SK-N-SH treated with all-trans-retinoic acid at 6 μM for 48 hours (cell line): ENCODE data around the gene PREB.

Experiments used
- ATAC-seq: fragments of 200-7000 bp; cut with Tn5 transposase; 3 replicates; pipeline ENCODE4 v1.9.1; 2020; ENCODE audit warnings: mild to moderate bottlenecking, moderate library complexity
- ARNTL ChIP-seq: fragments of 450-650 bp; formaldehyde crosslinking; IDR thresholded peaks from 2 replicates; pipeline ENCODE4 v1.5.0; 2020; ENCODE audit warnings: low read depth, mild to moderate bottlenecking, moderate library complexity, borderline replicate concordance
- BACH2 ChIP-seq: fragments of 250-450 bp; sonication (Bioruptor Pico); IDR thresholded peaks from 2 replicates; pipeline ENCODE4 v1.9.0; 2021; ENCODE audit warnings: mild to moderate bottlenecking, borderline replicate concordance
- CSDC2 ChIP-seq: fragments of 250-450 bp; sonication (Bioruptor Pico); IDR thresholded peaks from 2 replicates; pipeline ENCODE4 v1.5.0; 2020; ENCODE audit warnings: mild to moderate bottlenecking, moderate library complexity
- ESRRG ChIP-seq: fragments of 250-450 bp; sonication (Bioruptor Pico); IDR thresholded peaks from 2 replicates; pipeline ENCODE4 v1.6.1; 2021; ENCODE audit warnings: mild to moderate bottlenecking
- GLIS3 ChIP-seq: fragments of 250-450 bp; sonication (Bioruptor Pico); IDR thresholded peaks from 2 replicates; pipeline ENCODE4 v1.5.0; 2020; ENCODE audit warnings: mild to moderate bottlenecking, moderate library complexity
- ISL1 ChIP-seq: fragments of 250-450 bp; sonication (Bioruptor Pico); IDR thresholded peaks from 2 replicates; pipeline ENCODE4 v2.1.2; 2022; ENCODE audit warnings: mild to moderate bottlenecking, moderate library complexity
- OSR1 ChIP-seq: fragments of 250-450 bp; sonication (Bioruptor Pico); IDR thresholded peaks from 2 replicates; pipeline ENCODE4 v1.8.0; 2022; ENCODE audit warnings: moderate library complexity, mild to moderate bottlenecking, inconsistent platforms
- PPARA ChIP-seq: fragments of 250-450 bp; sonication (Bioruptor Pico); IDR thresholded peaks from 2 replicates; pipeline ENCODE4 v1.5.0; 2020; ENCODE audit warnings: mild to moderate bottlenecking, borderline replicate concordance
- RARB ChIP-seq: fragments of 250-450 bp; sonication (Bioruptor Pico); IDR thresholded peaks from 2 replicates; pipeline ENCODE4 v1.8.0; 2021; ENCODE audit warnings: mild to moderate bottlenecking, moderate library complexity
- SNAI2 ChIP-seq: fragments of 250-450 bp; sonication (Bioruptor Pico); IDR thresholded peaks from 2 replicates; pipeline ENCODE4 v1.5.0; 2020; ENCODE audit warnings: mild to moderate bottlenecking, moderate library complexity
- TOX ChIP-seq: fragments of 250-450 bp; sonication (Bioruptor Pico); IDR thresholded peaks from 2 replicates; pipeline ENCODE4 v1.8.0; 2021; ENCODE audit warnings: mild to moderate bottlenecking, moderate library complexity, borderline replicate concordance
- ZC3H10 ChIP-seq: fragments of 250-450 bp; sonication (Bioruptor Pico); IDR thresholded peaks from 2 replicates; pipeline ENCODE4 v1.5.1; 2021; ENCODE audit warnings: mild to moderate bottlenecking, moderate library complexity
- ZFP3 ChIP-seq: fragments of 250-450 bp; sonication (Bioruptor Pico); IDR thresholded peaks from 2 replicates; pipeline ENCODE4 v1.5.0; 2020; ENCODE audit warnings: mild to moderate bottlenecking, moderate library complexity
- ZFP30 ChIP-seq: fragments of 450-650 bp; formaldehyde crosslinking; IDR thresholded peaks from 2 replicates; pipeline ENCODE4 v1.5.0; 2022; ENCODE audit warnings: mild to moderate bottlenecking, moderate library complexity
- ZNF565 ChIP-seq: fragments of 450-650 bp; formaldehyde crosslinking; conservative IDR thresholded peaks from 2 replicates; pipeline ENCODE4 v1.5.0; 2020; ENCODE audit warnings: low read depth, mild to moderate bottlenecking, moderate library complexity
- ZNF70 ChIP-seq: fragments of 450-650 bp; formaldehyde crosslinking; IDR thresholded peaks from 2 replicates; pipeline ENCODE4 v1.5.0; 2020; ENCODE audit warnings: mild to moderate bottlenecking, moderate library complexity
- ZNF8 ChIP-seq: fragments of 450-650 bp; formaldehyde crosslinking; IDR thresholded peaks from 2 replicates; pipeline ENCODE4 v1.5.0; 2020; ENCODE audit warnings: mild to moderate bottlenecking, moderate library complexity
- TF ChIP-seq, protein P1 (sequence below): fragments of 250-450 bp; sonication (Bioruptor Pico); IDR thresholded peaks from 2 replicates; pipeline ENCODE4 v1.5.1; 2021; ENCODE audit warnings: mild to moderate bottlenecking, moderate library complexity
- TF ChIP-seq, protein P2 (sequence below): fragments of 250-450 bp; sonication (Bioruptor Pico); IDR thresholded peaks from 2 replicates; pipeline ENCODE4 v1.8.0; 2020; ENCODE audit warnings: mild to moderate bottlenecking, moderate library complexity, borderline replicate concordance
- TF ChIP-seq, protein P3 (sequence below): fragments of 250-450 bp; sonication (Bioruptor Pico); IDR thresholded peaks from 2 replicates; pipeline ENCODE4 v1.5.0; 2020; ENCODE audit warnings: mild to moderate bottlenecking, moderate library complexity
- TF ChIP-seq, protein P4 (sequence below): fragments of 250-450 bp; sonication (Bioruptor Pico); IDR thresholded peaks from 2 replicates; pipeline ENCODE4 v1.8.0; 2021; ENCODE audit warnings: low read depth, mild to moderate bottlenecking, moderate library complexity, borderline replicate concordance
- TF ChIP-seq, protein P5 (sequence below): fragments of 250-450 bp; sonication (Bioruptor Pico); IDR thresholded peaks from 2 replicates; pipeline ENCODE4 v1.5.1; 2020; ENCODE audit warnings: low read depth, mild to moderate bottlenecking, moderate library complexity

PREB gene

DNA sequence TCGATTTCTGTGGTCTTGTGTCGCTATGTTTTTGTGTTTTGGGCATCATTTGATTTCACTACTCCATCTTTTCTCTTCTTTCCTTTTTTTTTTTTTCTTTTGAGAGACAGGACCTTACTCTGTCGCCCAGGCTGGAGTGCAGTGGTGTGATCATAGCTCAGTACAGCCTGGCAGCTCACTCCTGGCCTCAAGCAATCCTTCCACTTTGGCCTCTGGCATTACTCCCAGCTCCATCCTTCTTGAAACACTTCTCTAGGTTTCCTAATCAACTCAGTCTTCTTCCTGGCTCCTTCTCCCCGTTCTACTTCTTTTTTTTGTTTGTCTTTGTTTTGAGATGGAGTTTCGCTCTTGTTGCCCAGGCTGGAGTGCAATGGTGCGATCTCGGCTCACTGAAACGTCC lies 40.9 kb upstream of the PREB start:
- no peak for TF ChIP-seq PPARA
- TF ChIP-seq ZNF8 (CRISPR knock-in tag), result no peak
- no peak for TF ChIP-seq TOX (CRISPR knock-in tag)
- no peak for TF ChIP-seq ZFP30 (CRISPR knock-in tag)
- TF ChIP-seq, protein P1, sequence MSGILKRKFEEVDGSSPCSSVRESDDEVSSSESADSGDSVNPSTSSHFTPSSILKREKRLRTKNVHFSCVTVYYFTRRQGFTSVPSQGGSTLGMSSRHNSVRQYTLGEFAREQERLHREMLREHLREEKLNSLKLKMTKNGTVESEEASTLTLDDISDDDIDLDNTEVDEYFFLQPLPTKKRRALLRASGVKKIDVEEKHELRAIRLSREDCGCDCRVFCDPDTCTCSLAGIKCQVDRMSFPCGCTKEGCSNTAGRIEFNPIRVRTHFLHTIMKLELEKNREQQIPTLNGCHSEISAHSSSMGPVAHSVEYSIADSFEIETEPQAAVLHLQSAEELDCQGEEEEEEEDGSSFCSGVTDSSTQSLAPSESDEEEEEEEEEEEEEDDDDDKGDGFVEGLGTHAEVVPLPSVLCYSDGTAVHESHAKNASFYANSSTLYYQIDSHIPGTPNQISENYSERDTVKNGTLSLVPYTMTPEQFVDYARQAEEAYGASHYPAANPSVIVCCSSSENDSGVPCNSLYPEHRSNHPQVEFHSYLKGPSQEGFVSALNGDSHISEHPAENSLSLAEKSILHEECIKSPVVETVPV (CRISPR knock-in tag), result no peak
- no peak for TF ChIP-seq ZFP3 (CRISPR knock-in tag)
- TF ChIP-seq ISL1 (CRISPR knock-in tag), result no peak
- TF ChIP-seq ARNTL (CRISPR knock-in tag), result no peak
- TF ChIP-seq ZNF70 (CRISPR knock-in tag), result no peak
- TF ChIP-seq GLIS3, result no peak
- no peak for TF ChIP-seq ZNF565 (CRISPR knock-in tag)
- TF ChIP-seq, protein P2, sequence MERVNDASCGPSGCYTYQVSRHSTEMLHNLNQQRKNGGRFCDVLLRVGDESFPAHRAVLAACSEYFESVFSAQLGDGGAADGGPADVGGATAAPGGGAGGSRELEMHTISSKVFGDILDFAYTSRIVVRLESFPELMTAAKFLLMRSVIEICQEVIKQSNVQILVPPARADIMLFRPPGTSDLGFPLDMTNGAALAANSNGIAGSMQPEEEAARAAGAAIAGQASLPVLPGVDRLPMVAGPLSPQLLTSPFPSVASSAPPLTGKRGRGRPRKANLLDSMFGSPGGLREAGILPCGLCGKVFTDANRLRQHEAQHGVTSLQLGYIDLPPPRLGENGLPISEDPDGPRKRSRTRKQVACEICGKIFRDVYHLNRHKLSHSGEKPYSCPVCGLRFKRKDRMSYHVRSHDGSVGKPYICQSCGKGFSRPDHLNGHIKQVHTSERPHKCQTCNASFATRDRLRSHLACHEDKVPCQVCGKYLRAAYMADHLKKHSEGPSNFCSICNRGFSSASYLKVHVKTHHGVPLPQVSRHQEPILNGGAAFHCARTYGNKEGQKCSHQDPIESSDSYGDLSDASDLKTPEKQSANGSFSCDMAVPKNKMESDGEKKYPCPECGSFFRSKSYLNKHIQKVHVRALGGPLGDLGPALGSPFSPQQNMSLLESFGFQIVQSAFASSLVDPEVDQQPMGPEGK, result no peak
- TF ChIP-seq BACH2, result no peak
- no peak for ATAC-seq

DNA sequence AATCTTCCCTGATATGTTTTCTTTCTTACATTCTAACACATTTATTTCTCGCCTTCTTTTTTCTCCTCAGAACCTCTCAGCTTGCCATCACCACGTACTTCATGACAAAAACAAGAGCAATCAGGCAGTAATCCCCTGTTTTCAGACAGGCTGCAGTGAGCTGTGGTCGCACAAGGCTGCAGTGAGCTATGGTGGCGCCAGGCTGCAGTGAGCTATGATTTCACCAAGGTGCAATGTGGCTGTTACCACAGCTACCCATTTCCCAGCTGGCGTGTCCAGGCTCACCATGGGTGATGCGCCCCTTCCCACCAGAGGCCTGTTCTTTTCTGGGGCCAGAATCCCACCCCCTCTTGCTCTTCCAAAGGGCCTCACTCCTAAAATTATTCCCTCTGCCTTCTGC lies 40.2 kb upstream of the PREB start:
- no peak for TF ChIP-seq SNAI2 (CRISPR knock-in tag)
- TF ChIP-seq ZFP3 (CRISPR knock-in tag), result no peak
- no peak for TF ChIP-seq PPARA
- no peak for TF ChIP-seq GLIS3
- no peak for TF ChIP-seq CSDC2
- TF ChIP-seq OSR1 (CRISPR knock-in tag), result no peak
- TF ChIP-seq, protein P3, sequence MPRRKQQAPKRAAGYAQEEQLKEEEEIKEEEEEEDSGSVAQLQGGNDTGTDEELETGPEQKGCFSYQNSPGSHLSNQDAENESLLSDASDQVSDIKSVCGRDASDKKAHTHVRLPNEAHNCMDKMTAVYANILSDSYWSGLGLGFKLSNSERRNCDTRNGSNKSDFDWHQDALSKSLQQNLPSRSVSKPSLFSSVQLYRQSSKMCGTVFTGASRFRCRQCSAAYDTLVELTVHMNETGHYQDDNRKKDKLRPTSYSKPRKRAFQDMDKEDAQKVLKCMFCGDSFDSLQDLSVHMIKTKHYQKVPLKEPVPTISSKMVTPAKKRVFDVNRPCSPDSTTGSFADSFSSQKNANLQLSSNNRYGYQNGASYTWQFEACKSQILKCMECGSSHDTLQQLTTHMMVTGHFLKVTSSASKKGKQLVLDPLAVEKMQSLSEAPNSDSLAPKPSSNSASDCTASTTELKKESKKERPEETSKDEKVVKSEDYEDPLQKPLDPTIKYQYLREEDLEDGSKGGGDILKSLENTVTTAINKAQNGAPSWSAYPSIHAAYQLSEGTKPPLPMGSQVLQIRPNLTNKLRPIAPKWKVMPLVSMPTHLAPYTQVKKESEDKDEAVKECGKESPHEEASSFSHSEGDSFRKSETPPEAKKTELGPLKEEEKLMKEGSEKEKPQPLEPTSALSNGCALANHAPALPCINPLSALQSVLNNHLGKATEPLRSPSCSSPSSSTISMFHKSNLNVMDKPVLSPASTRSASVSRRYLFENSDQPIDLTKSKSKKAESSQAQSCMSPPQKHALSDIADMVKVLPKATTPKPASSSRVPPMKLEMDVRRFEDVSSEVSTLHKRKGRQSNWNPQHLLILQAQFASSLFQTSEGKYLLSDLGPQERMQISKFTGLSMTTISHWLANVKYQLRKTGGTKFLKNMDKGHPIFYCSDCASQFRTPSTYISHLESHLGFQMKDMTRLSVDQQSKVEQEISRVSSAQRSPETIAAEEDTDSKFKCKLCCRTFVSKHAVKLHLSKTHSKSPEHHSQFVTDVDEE, result no peak
- TF ChIP-seq TOX (CRISPR knock-in tag), result no peak
- TF ChIP-seq, protein P4, sequence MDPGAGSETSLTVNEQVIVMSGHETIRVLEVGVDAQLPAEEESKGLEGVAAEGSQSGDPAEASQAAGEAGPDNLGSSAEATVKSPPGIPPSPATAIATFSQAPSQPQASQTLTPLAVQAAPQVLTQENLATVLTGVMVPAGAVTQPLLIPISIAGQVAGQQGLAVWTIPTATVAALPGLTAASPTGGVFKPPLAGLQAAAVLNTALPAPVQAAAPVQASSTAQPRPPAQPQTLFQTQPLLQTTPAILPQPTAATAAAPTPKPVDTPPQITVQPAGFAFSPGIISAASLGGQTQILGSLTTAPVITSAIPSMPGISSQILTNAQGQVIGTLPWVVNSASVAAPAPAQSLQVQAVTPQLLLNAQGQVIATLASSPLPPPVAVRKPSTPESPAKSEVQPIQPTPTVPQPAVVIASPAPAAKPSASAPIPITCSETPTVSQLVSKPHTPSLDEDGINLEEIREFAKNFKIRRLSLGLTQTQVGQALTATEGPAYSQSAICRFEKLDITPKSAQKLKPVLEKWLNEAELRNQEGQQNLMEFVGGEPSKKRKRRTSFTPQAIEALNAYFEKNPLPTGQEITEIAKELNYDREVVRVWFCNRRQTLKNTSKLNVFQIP (CRISPR knock-in tag), result no peak
- TF ChIP-seq ESRRG, result no peak
- TF ChIP-seq ZNF565 (CRISPR knock-in tag), result no peak
- TF ChIP-seq RARB (CRISPR knock-in tag), result no peak
- TF ChIP-seq, protein P5, sequence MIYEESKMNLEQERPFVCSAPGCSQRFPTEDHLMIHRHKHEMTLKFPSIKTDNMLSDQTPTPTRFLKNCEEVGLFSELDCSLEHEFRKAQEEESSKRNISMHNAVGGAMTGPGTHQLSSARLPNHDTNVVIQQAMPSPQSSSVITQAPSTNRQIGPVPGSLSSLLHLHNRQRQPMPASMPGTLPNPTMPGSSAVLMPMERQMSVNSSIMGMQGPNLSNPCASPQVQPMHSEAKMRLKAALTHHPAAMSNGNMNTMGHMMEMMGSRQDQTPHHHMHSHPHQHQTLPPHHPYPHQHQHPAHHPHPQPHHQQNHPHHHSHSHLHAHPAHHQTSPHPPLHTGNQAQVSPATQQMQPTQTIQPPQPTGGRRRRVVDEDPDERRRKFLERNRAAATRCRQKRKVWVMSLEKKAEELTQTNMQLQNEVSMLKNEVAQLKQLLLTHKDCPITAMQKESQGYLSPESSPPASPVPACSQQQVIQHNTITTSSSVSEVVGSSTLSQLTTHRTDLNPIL (CRISPR knock-in tag), result no peak
- TF ChIP-seq ISL1 (CRISPR knock-in tag), result no peak
- TF ChIP-seq, protein P1 (CRISPR knock-in tag), result no peak
- no peak for TF ChIP-seq ZC3H10 (CRISPR knock-in tag)
- TF ChIP-seq, all 23 proteins: peak for 0
- ATAC-seq, result peak; percentile 35; the same call in 2 of the 3 replicates
